GM18507 (cell line): ENCODE data around the gene CFAP99.
"Not testable (repeated sequence)": the region's sequence is repeated elsewhere in the genome, so short reads cannot be mapped to it uniquely, and the experiment has no call there.

Experiments
- DNase-seq: peaks from one replicate; pipeline ENCODE4 v3.0.0; 2011; ENCODE audit warnings: low read depth; ENCODE audit not compliant: insufficient read length; ENCODE audit errors: extremely low spot score
- FAIRE-seq: peaks from 2 replicates; lab custom pipeline; 2011; peaks lifted over from hg19 to GRCh38; lab: Jason Lieb, UNC

The CFAP99 gene

DNA sequence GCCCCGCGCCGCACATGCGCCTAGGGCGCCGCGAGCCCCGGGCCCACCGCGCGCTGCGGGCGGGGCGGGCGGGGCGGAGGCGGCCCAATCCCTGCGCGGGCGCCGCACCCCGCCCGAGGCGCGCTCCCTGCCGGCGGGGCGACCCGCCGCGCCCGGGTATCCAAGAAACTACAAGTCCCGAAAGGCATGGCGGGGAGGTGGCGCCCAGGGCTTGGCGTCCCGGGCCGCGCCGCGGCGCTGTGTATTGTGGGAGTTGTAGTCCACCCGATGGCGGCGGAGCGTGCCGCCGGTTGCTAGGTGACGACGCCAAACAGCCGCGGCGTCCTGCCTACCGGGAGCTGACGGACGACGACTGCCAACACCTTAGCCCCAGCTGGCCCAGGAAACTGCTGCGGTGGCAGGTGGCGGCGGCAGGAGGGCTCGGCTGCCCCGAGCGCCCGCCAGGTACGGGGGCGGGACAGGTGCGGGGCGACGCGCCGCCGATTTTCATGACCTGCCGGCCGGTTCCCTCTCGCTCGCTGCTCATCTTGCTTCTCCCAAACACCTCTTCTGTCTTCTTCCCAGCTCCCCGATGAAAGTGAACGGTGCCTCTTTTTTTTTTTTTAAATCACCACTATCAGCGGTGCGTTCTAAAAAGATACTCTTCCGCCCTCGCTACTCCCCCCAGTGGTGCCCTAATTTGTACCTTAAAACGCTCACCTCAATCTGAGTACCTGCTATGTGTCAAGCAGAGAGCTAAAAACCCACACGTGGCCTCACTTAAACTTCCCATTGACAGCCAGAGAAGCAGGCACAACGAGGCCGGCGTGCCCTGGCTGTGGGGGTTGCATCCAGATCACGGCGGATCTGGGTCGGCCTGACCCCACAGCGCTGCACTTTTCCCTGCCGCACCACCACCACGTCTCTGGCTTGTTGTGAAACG is at the start of gene CFAP99:
Gene CFAP99, plus strand, starts transcription at position 306 of the 922 bp plus-strand sequence.
- peak; percentile 95 for FAIRE-seq

DNA sequence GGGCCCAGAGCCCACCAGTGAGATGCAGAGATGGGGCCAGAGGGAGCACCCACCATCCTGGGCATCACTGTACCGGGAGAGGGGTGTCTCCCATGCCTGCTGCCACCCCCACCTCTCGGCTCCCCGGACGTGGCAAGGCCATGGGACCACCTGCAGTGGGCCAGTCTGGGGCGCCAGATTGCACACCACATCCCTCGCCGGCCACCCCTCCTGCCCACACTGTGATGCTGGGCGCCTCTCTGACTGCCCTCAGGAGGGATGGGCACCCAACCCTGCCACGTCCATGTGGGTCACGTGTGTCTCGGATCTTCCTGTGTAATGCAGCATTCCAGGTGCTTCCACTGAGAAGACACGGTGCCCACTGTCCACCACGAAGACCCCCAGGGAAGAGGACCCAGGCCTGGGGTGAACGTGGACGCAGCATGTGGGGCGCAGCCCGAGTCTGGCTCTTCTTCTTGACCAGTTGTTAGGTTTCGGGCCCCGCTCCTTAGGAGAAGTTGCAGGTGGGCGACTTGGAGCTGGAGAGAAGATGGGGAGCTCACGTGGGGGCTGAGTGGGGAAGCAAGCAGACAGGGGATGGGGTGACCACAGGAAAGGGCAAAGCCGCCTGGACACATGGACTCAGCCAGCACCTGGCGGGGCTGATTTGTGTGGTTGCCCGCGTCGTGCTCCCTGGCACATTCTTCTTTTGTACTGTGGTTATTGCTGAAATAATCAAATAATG is 48.0 kb upstream of the CFAP99 start:
- DNase-seq (no peak), FAIRE-seq (no peak)

More for the DNA sequence above, at the start of gene CFAP99:
- DNase-seq, result peak; percentile 97

DNA sequence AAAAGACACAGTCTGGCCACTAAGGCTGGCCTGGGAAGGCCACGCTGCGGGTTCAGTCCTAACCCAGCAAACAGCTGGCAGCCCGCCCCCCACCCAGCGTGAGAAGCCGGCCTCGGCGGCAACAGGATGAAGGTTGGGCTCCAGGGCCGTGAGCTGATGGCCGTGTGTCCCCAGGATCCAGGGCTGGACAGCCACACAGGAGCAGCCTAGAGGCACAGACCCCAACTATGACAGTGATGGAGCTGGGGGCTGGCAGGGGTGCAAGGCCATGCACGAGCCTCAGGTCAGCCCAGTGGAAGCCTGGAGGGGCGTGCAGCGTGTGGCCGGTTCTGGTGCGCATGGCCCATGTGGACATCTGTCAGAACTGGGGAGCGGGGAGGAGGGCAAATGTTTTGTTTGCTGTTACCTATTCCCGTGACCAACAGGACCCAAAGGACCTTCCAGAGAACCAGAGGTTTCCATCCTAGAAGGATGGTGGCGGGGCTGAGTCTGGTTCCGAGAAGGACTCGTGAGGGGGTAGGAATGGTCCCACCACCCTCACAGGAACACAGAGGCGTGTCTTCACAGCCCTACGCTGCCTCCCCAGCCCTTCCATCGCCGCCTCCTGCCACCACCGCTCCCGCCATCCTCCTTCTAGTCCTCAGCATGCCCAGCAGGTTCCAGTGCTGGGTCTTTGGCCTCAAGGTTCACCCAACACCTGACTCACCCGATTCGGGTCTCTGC is 46.8 kb upstream of the CFAP99 start:
- no peak for DNase-seq
- FAIRE-seq, result no peak

DNA sequence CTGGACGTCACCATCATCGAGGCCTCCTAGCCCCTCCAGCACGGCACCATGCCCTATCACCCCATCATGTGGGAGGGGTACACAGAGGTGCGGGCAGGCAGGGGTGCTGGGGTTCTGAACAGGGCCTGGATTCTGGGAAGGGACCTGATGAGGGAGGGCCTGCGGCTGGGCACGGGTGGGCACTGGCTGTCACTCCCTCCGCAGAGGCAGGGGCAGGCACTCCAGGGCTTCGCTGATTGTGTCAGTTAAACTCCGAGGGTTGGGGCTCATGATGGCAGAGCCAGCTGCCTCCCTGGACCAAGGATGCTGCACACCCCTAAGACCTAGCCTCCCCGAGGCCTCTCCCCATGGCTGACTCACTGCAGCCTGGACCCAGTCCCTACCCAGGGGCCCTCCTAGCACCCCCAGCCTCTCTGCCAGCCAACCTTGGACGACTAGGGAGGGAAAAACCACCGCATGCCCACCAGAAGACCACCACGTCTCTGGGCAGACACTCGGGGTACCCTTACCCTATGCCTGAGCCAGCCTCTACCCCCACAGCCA is 46.2 kb upstream of the CFAP99 start:
- FAIRE-seq, result no peak

DNA sequence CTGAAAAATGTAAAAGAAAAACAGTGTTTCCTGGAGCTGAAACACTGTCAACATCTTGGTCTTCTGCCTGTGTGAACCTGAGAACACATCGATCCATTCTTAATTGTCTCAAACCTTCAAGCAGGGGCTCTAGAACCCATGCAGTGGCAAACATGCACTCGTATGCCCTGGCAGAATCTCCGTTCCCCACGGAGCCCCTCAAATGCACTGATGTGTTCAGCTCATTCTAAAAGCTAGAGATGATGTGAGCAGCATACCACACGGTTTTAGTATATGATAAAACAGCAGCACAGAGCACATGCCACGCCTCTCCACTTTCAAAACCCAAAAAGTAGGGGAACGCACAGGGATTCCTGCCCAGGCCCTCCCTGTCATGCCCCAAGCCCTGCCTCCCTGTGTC is 45.2 kb upstream of the CFAP99 start:
- no peak for FAIRE-seq
- no peak for DNase-seq

More for the DNA sequence above, 46.2 kb upstream of the CFAP99 start:
- DNase-seq, result no peak

DNA sequence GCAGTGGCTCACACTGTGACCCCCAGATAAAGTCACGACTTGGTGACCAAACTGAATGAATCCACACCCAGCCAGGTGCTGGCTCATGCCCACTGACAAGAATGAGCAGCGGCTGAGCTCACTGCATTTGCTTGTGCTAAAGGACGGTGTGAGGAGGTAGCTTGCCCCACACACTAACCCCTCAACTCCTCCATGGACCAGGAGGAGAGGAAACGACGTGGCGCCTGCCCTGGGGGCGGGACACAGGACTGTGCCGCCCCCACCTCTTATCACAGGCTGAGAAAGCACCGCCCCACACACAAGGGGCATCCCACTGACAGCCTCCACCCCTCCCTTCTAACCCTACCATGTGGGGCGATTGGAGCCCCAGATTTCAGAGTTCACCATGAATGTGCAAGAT is 43.3 kb upstream of the CFAP99 start:
- DNase-seq (no peak), FAIRE-seq (no peak)

DNA sequence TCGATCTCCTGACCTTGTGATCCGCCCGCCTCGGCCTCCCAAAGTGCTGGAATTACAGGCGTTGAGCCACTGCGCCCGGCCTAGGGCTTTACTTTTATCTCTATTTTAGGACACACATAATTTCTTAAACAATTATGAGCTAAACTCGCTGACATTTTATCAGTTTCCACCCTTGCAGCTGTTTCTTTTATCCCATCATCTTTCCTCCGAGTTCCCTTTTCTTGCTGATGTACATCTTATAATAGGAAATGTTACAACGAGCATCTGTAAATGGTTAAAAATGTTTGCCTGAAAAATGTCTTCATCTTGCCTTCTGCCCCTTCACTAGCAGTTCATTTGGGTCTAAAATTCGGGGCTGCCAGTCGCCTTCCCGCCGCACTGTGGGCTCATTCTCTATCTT is 41.5 kb upstream of the CFAP99 start:
- FAIRE-seq (no peak), DNase-seq (no peak)

DNA sequence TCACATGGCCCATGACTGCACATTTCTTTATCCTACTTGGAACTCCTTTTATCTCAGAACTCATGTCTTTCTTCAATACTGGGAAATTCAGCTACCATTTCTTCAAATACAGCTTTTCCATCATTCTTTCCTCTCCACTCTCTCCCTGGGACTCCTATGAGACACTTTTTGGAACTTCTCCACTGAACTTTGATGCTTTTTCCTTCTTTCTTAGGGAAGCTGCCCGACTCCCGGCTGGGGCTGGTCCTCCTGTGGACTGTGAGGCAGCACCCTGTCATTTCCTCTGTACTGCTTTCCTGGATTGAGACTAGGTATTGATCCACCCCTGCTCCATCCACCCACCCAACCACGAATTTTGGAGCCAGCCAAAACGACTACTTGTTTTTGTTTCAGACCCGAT is 40.4 kb upstream of the CFAP99 start:
- DNase-seq, result no peak
- no peak for FAIRE-seq

DNA sequence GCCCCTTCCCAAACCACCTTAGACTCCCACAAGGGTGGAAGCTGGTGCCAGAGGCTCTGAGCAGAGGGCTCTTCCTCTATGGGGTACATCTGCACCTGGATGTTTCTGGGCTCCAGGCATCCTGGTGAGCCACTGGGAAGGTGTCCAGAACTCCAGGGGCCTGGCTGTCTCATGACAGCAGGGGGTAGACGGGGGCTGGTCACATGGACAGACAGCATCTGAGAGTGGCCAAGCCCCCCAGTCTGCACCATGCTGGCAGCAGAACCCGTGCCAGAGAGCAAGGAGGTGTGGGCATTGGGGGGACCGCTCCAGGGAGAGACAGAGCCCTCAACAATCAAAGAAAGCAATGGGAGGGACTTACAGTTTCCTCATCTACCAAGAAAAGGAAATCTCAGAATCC is 39.9 kb upstream of the CFAP99 start:
- DNase-seq, result no peak
- FAIRE-seq, result no peak

DNA sequence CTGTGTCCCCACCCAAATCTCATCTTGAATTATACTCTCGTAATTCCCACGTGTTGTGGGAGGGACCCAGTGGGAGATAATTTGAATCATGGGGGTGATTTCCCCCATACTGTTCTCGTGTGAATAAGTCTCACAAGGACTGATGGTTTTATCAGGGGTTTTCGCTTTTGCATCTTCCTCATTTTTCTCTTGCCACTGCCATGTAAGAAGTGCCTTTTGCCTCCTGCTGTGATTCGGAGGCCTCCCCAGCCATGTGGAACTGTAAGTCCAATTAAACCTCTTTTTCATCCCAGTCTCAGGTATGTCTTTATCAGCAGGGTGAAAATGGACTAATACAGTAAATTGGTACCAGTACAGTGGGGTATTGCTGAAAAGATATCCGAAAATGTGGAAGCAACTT is 38.2 kb upstream of the CFAP99 start:
- FAIRE-seq, DNase-seq: not testable (repeated sequence)

DNA sequence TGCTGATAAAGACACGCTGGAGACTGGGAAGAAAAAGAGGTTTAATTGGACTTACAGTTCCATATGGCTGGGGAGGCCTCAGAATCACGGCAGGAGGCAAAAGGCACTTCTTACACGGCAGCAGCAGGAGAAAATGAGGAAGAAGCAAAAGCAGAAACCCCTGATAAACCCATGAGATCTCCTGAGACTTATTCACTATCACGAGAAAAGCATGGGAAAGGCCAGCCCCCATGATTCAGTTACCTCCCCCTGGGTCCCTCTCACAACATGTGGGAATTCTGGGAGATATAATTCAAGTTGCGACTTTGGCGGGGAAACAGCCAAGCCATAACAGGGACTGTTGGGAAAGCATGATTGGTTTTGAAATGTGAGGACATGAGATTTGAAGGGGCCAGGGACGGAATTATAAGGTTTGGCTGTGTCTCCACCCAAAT is 36.0 kb upstream of the CFAP99 start:
- not testable (repeated sequence) for FAIRE-seq, DNase-seq

DNA sequence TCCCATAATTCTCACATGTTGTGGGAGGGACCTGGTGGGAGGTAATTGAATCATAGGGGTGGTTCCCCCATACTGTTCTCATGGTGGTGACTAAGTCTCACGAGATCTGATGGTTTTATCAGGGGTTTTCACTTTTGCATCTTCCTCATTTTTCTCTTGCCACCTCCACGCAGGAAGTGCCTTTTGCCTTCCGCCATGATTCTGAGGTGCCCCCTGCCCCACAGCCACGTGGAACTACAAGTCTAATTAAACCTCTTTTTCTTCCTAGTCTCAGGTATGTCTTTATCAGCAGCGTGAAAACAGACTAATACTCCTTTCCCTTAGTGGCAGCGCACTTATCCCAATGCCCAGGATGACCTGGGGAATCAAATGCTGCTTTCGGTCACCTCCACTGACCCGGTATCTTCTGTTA is 35.5 kb upstream of the CFAP99 start:
- not testable (repeated sequence) for FAIRE-seq, DNase-seq

DNA sequence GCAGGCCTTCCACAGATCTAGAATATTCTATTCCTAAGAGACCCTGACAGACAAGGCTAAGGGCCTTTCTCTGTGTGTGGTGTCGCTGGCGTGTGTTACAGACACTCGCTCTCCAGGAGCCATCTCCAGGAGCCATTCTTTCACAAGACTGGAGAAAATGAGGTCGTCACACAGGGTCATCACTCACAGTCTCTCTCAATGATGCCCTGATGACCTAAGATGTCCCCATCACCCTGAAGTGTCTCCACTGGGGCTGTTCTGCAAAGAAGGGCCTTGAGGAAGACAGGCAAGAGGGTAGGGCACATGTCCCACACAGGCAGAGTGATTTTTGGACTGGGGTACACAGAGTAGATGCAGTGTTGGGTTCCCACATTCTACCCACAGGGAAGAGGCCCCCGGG is 35.0 kb upstream of the CFAP99 start:
- DNase-seq (no peak), FAIRE-seq (no peak)

DNA sequence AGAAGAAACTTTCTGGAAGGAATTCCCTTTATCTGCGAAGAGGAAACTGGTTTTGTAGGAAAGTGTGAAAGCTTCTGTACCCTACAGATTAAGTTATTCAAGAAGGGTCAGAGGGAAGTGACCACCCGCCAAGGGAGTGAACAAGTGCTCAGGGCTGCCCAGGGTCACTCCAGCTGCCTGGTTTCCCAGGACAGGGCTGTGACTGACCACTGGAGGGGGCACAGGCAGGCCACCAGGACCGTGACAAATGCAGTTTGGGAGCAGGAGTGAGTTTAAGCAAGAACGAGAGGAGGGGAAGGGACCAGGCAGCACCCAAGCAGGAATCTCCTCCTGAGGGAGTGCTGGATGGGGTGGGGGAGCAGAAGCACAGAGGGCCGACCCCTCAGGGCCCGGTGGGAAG is 34.5 kb upstream of the CFAP99 start:
- DNase-seq, result no peak
- FAIRE-seq, result no peak

DNA sequence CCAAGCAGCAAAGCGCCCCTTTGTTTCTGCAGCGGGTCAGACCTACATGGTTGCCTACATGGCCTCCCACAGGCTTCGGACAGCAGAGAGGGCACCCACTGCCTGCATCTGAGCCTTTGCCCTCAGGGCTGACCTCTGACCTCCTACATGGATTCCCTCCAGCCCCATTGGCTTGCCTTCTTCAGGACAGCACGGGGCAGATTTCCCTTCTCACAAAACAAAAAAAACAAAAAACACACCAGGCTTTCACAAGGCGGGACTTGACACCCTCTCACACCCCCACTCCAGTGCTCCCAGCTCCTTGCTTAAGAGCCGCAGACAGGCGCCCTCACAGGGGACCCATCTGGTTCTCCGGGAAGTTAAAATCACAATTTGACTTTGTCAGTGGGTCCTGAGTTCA is 33.2 kb upstream of the CFAP99 start:
- no peak for FAIRE-seq
- DNase-seq, result no peak

DNA sequence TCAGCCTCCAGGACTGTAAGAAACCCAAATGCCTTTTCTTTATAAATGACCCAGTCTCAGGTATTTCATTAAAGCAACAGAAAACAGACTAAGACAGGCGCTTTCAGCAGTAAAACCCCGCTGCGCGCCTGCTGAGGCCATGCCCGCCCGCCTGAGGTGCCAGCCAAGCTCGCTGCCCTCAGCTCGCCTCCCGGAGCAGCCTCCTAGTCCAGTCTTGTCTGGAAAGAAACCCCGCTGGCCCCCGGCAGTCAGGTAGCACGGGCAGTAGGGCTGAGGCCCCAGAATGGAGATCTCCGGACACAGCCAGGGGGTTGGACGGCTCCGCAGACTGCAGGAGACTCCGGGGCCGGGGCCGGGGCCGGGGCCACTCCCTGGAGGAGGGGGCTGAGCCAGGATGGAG is 32.0 kb upstream of the CFAP99 start:
- DNase-seq, result no peak
- no peak for FAIRE-seq

DNA sequence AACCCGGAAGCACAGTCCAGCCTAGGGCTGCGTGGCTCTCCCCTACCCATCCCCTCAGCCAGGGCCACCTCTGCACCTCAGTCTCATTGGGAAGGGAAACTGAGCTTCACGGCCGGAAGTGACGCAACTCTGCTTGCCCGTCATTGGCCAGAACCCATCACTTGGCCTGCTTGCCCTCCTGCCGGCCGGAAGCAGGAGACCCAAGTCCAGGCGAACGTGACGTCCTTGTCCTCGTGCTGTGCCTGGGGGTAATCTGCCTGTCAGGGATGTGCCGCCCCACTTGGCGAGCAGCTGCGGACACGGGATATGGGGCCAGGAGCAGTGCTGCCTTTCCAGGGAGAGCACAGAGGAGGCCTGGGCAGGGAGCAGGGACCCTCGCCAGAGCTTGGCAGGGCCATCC is 31.5 kb upstream of the CFAP99 start:
- FAIRE-seq (no peak), DNase-seq (no peak)

DNA sequence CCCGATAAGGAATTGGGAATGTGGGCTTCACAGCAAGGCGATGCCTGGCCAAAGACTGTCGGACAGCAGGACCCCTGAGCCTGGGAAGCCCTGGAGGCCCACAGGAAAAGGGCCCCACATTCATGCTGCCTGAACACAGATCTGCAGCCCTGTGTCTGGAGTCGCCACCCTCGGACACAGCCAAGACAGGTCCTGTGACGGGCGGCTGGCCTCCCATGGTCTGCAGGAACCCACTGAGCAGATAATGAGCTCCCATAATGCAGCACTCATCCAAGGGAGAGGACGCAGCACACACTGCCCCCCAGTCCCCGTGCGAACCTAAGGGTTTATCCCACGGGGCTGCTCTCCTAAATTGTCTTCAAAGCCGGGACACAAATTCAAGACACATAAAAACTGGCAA is 30.9 kb upstream of the CFAP99 start:
- DNase-seq (no peak), FAIRE-seq (no peak)

DNA sequence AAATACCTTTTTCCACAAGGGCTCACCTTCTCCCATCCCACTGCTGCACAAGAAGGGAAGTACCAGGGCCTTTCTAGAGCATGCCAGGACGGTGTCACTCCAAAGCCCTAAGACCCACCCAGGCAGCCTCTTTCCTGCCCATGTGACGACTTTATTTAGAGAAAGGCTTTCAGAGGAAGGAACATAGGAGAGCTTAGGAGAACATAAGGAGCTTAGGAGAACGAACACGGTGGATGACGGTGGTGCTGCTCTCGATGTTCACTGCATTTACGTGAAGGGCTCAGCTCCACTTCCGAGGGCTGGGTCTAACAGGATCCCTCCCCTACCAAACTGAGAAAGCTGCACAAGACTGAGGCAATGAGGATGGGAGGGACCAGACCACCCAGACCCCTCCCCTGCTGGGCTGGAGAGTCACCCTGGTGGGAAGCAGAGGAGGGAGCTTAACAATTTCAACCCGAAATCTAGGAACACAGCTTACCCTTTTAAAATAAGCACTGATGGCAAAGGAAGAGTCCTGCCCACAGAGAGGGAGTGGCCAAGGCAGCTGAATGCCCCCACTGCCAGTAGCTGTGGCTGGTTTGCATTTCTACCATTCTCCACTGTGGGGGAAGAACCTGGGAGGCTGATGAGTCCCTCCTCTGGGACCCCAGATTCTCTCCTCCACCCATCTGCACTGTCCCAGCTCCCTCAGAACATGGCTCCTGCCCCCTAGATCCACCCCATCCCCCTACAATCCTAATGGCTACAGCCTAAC is 30.1 kb upstream of the CFAP99 start:
- FAIRE-seq (no peak), DNase-seq (no peak)
